B cell (primary cell): ENCODE measurements around the gene PRPSAP1. TPM values are rescaled to one million over a fixed set of nuclear protein-coding genes. Genes with fewer than 3 reads are reported as not detected.

ENCODE experiments used
- ATAC-seq: fragments of 200-7000 bp; cut with Tn5 transposase; one replicate; pipeline ENCODE4 v1.10.0; 2021; ENCODE audit warnings: low read depth, mild to moderate bottlenecking, moderate number of reproducible peaks, moderate library complexity
- CTCF ChIA-PET: fragments of 350-600 bp; sonication (Branson Sonifier 250); formaldehyde crosslinking; loops from one replicate; lab custom pipeline; 2021; ENCODE audit warnings: antibody characterized with exemption, inconsistent platforms; lab: Charles Lee
- POLR2A ChIA-PET: fragments of 350-600 bp; sonication (Branson Sonifier 250); formaldehyde crosslinking; loops from one replicate; lab custom pipeline; 2021; ENCODE audit warnings: antibody characterized with exemption; lab: Charles Lee
- DNase-seq: peaks from one replicate; pipeline ENCODE4 v3.0.0; 2013
- H2AFZ ChIP-seq: 2 replicates; pipeline ENCODE4 v1.6.1; 2012; ENCODE audit warnings: mild to moderate bottlenecking, low read depth, low read length; ENCODE audit not compliant: insufficient read depth, poor library complexity, severe bottlenecking
- H3K27ac ChIP-seq, 2 donors: 1 replicate in 1 of 2; 2 replicates in 1 of 2; pipeline ENCODE4 v1.5.1; 2012 to 2013; ENCODE audit warnings: low read length in 2 of 2, mild to moderate bottlenecking in 2 of 2, moderate library complexity in 1 of 2
- H3K27me3 ChIP-seq, 4 experiments: fragments of 200-600 bp in 1 of 4; sonication (generic) in 1 of 4; replicated peaks in 1 of 4; 1 replicate in 2 of 4; 2 replicates in 2 of 4; pipeline versions ENCODE4 v1.6.1 to v1.7.0; 2013 to 2016; ENCODE audit warnings: low read length in 3 of 4, mild to moderate bottlenecking in 2 of 4, mixed read lengths in 1 of 4, moderate library complexity in 1 of 4; ENCODE audit not compliant: insufficient read depth in 4 of 4, control insufficient read depth in 3 of 4; ENCODE audit errors: control extremely low read depth in 1 of 4
- H3K36me3 ChIP-seq, 2 experiments: replicated peaks in 1 of 2; 1 replicate in 1 of 2; 2 replicates in 1 of 2; pipeline versions ENCODE4 v1.6.1 to v1.7.1; 2013; ENCODE audit warnings: low read length in 1 of 2; ENCODE audit not compliant: insufficient read depth in 2 of 2, control insufficient read depth in 1 of 2; ENCODE audit errors: control extremely low read depth in 1 of 2, extremely low read depth in 1 of 2
- H3K4me1 ChIP-seq, 2 donors: fragments of 200-600 bp in 1 of 2; sonication (generic) in 1 of 2; 1 replicate in 1 of 2; 2 replicates in 1 of 2; pipeline versions ENCODE4 v1.5.1 to v1.6.1; 2013 to 2017; ENCODE audit warnings: low read length in 2 of 2; ENCODE audit not compliant: control insufficient read depth in 2 of 2, insufficient read depth in 2 of 2
- H3K4me2 ChIP-seq: replicated peaks from 2 replicates; pipeline ENCODE3; 2012; ENCODE audit warnings: mild to moderate bottlenecking, low read depth, low read length; ENCODE audit not compliant: poor library complexity, severe bottlenecking
- H3K4me3 ChIP-seq, 5 experiments: fragments of 200-600 bp in 1 of 5; sonication (generic) in 1 of 5; 1 replicate in 3 of 5; 2 replicates in 2 of 5; pipeline versions ENCODE4 v1.5.1 to v1.7.0; 2011 to 2016; ENCODE audit warnings: low read length in 4 of 5, mild to moderate bottlenecking in 4 of 5, low read depth in 2 of 5, control low read depth in 1 of 5, moderate library complexity in 1 of 5; ENCODE audit not compliant: insufficient read depth in 1 of 5; ENCODE audit errors: control extremely low read depth in 1 of 5, extremely low read depth in 1 of 5
- H3K79me2 ChIP-seq: fragments of 200-600 bp; sonication (generic); one replicate; pipeline ENCODE4 v1.6.0; 2016; ENCODE audit warnings: low read length; ENCODE audit not compliant: control insufficient read depth, insufficient read depth
- H3K9ac ChIP-seq: fragments of 200-600 bp; sonication (generic); 2 replicates; pipeline ENCODE4 v1.6.1; 2017; ENCODE audit warnings: mild to moderate bottlenecking, low read length, moderate library complexity
- H3K9me3 ChIP-seq, 3 donors: one replicate each; pipeline versions ENCODE4 v1.6.1 to v1.7.1; 2013; ENCODE audit warnings: low read length in 2 of 3; ENCODE audit not compliant: control insufficient read depth in 2 of 3, insufficient read depth in 1 of 3; ENCODE audit errors: control extremely low read depth in 1 of 3
- H4K20me1 ChIP-seq: 2 replicates; pipeline ENCODE4 v1.6.0; 2012; ENCODE audit warnings: mild to moderate bottlenecking, low read length; ENCODE audit not compliant: insufficient read depth, control insufficient read depth, poor library complexity, severe bottlenecking
- H3K27ac Mint-ChIP-seq: one replicate; pipeline ENCODE4 v1.8.0; 2021; ENCODE audit warnings: mixed read lengths
- H3K27me3 Mint-ChIP-seq: one replicate; pipeline ENCODE4 v1.8.0; 2021; ENCODE audit warnings: mixed read lengths
- H3K4me1 Mint-ChIP-seq: one replicate; pipeline ENCODE4 v1.8.0; 2021; ENCODE audit warnings: mixed read lengths
- H3K4me3 Mint-ChIP-seq: one replicate; pipeline ENCODE4 v1.8.0; 2021; ENCODE audit warnings: mixed read lengths
- H3K9me3 Mint-ChIP-seq: one replicate; pipeline ENCODE4 v1.8.0; 2022; ENCODE audit warnings: mixed read lengths; ENCODE audit not compliant: insufficient read depth
- EZH2 ChIP-seq: IDR thresholded peaks from 2 replicates; pipeline ENCODE4 v1.6.1; 2012; ENCODE audit warnings: borderline replicate concordance, low read depth, mild to moderate bottlenecking, moderate library complexity, low read length; ENCODE audit not compliant: insufficient read depth, poor library complexity, severe bottlenecking
- whole genome bisulfite sequencing: methylation state at CpG from one replicate; pipeline ENCODE4 v1.1.5; 2013; ENCODE audit warnings: missing lambda C conversion rate; ENCODE audit not compliant: insufficient coverage; 5-methylcytosine and 5-hydroxymethylcytosine counted together
- intact Hi-C: fragments of 100-400 bp; cut with micrococcal nuclease; formaldehyde crosslinking; loops from one replicate; pipeline ENCODE4 v1.10.0; 2022
- polyA plus RNA-seq: library from polyadenylated mRNA; depleted of rRNA; stranded (reverse); fragments of >200 nt; gene quantifications from 2 replicates; pipeline ENCODE4 v1.2.3, GENCODE V29; 2012
- total RNA-seq, 2 donors: library from RNA; stranded (reverse); fragments of 120-200 nt in 1 of 2; gene quantifications; 1 replicate in 1 of 2; 2 replicates in 1 of 2; pipeline versions ENCODE4 v1.2.3 to v1.2.4, GENCODE V29; 2013 to 2022
- TF ChIP-seq, protein P1 (sequence below): fragments of 200-600 bp; IDR thresholded peaks from one replicate; pipeline ENCODE4 v1.8.0; 2022; ENCODE audit warnings: antibody characterized with exemption, mild to moderate bottlenecking

The PRPSAP1 gene
- total and polyA plus RNA-seq, 2 donors (not counting 1 experiment from before 2014, with no cell fraction given) = 45.5 to 61.4 TPM

DNA sequence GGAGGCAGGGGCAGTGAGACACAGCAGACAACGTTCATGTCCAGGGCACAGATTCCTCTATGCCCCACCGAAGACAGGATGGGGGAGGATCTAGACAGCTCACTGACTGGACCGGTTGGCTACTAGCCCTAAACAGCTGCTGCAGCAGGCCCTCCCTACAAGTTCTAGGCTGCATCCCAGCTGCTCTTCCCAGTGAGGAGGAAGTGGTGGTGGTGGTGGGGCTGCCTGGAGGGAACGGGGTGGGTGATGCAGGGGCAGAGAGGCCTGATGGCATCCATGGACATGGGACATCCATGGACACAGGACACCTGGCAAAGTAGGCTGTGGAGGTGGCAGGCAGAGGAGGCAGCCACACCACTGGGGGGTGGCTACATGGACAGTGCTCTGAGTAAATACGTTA is 49.0 kb upstream of the PRPSAP1 start:
- peaks cover 26 to 28% of the 10 kb centered on the region in 2 donors for H3K4me1 ChIP-seq
- no peak overlapping the region for H3K27ac ChIP-seq
- ATAC-seq (no peak), DNase-seq (no peak)
- H3K4me1 Mint-ChIP-seq = peaks cover 35% of the 10 kb centered on the region
- intact Hi-C loops = no loop called here
- WGBS = 86% methylated on average over 3 of the region's 5 CpGs
- no peak overlapping the region for H2AFZ ChIP-seq
- H3K4me2 ChIP-seq = no peak overlapping the region
- no peaks in the 10 kb centered on the region for H3K27me3 ChIP-seq
- H3K27me3 Mint-ChIP-seq = no peaks in the 10 kb centered on the region
- H4K20me1 ChIP-seq = peaks cover 60% of the 10 kb centered on the region
- no peaks in the 10 kb centered on the region for H3K9me3 Mint-ChIP-seq
- H3K9me3 ChIP-seq = no peaks in the 10 kb centered on the region
- peaks cover 66% of the 10 kb centered on the region for H3K79me2 ChIP-seq
- peaks cover 0 to 73% of the 10 kb centered on the region in 2 experiments for H3K36me3 ChIP-seq
- ChIA-PET CTCF (interaction anchor here (0.6 to 17.6 kb wide), 3 partner anchors 14 to 79 kb away, joined by 3 to 265 read pairs (median 4); partner anchors contain the start of gene UBE2O), POLR2A (no interaction called here)
- H3K27ac Mint-ChIP-seq = no peak overlapping the region
- H3K4me3 ChIP-seq = no peak overlapping the region
- TF ChIP-seq EZH2 = no peak
- TF ChIP-seq, protein P1, sequence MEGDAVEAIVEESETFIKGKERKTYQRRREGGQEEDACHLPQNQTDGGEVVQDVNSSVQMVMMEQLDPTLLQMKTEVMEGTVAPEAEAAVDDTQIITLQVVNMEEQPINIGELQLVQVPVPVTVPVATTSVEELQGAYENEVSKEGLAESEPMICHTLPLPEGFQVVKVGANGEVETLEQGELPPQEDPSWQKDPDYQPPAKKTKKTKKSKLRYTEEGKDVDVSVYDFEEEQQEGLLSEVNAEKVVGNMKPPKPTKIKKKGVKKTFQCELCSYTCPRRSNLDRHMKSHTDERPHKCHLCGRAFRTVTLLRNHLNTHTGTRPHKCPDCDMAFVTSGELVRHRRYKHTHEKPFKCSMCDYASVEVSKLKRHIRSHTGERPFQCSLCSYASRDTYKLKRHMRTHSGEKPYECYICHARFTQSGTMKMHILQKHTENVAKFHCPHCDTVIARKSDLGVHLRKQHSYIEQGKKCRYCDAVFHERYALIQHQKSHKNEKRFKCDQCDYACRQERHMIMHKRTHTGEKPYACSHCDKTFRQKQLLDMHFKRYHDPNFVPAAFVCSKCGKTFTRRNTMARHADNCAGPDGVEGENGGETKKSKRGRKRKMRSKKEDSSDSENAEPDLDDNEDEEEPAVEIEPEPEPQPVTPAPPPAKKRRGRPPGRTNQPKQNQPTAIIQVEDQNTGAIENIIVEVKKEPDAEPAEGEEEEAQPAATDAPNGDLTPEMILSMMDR = no peak
- no peak overlapping the region for H3K4me3 Mint-ChIP-seq
- H3K9ac ChIP-seq = no peak overlapping the region
